B cell (primary cell): ENCODE data around the gene PPP1R12C.

Experiments used
- EZH2 ChIP-seq: IDR thresholded peaks from 2 replicates; pipeline ENCODE4 v1.6.1; 2012; ENCODE audit warnings: borderline replicate concordance, low read depth, mild to moderate bottlenecking, moderate library complexity, low read length; ENCODE audit not compliant: insufficient read depth, poor library complexity, severe bottlenecking
- TF ChIP-seq, protein P1 (sequence below): fragments of 200-600 bp; IDR thresholded peaks from one replicate; pipeline ENCODE4 v1.8.0; 2022; ENCODE audit warnings: antibody characterized with exemption, mild to moderate bottlenecking

DNA sequence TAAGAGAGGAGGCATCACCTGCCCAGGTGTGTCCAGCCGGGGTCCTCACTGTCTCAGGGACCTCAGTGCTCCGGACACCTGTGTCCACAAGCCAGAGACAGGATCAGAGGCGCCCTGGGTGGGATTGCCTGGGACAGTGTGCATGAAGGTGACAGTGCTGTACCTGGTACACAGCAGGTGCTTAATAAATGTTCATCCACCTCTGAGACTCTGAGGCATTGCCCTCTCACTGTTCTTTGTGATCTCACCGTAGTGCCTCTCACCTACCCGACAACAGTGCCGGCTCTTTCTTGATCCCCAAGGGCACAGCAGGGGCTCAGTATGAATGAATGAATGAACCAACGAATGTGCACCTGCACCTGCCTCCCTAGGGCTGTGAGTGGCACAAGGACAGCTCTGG is 63.7 kb downstream of the PPP1R12C start:
- TF ChIP-seq, protein P1, sequence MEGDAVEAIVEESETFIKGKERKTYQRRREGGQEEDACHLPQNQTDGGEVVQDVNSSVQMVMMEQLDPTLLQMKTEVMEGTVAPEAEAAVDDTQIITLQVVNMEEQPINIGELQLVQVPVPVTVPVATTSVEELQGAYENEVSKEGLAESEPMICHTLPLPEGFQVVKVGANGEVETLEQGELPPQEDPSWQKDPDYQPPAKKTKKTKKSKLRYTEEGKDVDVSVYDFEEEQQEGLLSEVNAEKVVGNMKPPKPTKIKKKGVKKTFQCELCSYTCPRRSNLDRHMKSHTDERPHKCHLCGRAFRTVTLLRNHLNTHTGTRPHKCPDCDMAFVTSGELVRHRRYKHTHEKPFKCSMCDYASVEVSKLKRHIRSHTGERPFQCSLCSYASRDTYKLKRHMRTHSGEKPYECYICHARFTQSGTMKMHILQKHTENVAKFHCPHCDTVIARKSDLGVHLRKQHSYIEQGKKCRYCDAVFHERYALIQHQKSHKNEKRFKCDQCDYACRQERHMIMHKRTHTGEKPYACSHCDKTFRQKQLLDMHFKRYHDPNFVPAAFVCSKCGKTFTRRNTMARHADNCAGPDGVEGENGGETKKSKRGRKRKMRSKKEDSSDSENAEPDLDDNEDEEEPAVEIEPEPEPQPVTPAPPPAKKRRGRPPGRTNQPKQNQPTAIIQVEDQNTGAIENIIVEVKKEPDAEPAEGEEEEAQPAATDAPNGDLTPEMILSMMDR, result no peak
- TF ChIP-seq EZH2, result no peak
